GM12878 (cell line): ENCODE data around the gene AKAP13. TPM values are rescaled to one million over a fixed set of nuclear protein-coding genes. Genes with fewer than 3 reads are reported as not detected.

Experiments
- ATF7 ChIP-seq: fragments of 450-650 bp; IDR thresholded peaks from 2 replicates; pipeline ENCODE4 v1.6.1; 2016; ENCODE audit warnings: low read depth, mild to moderate bottlenecking
- CHD4 ChIP-seq: fragments of 200-600 bp; sonication (generic); IDR thresholded peaks from 2 replicates; pipeline ENCODE4 v1.6.1; 2016; ENCODE audit warnings: mild to moderate bottlenecking
- EP300 ChIP-seq, 2 experiments: fragments of 150-350 bp in 1 of 2; IDR thresholded peaks; 2 replicates each; pipeline ENCODE4 v1.6.1; 2011 to 2012; ENCODE audit warnings: low read depth in 2 of 2, low read length in 2 of 2, borderline replicate concordance in 1 of 2, improper control_type of control experiment in 1 of 2, inconsistent platforms in 1 of 2; ENCODE audit not compliant: control insufficient read depth in 1 of 2
- FOS ChIP-seq: IDR thresholded peaks from 3 replicates; pipeline ENCODE4 v1.6.1; 2011; ENCODE audit warnings: borderline replicate concordance; ENCODE audit not compliant: insufficient read length; ENCODE audit errors: extremely low read depth
- HCFC1 ChIP-seq: fragments of 150-350 bp; IDR thresholded peaks from 2 replicates; pipeline ENCODE4 v1.6.1; 2014; ENCODE audit warnings: low read length
- HDAC6 ChIP-seq: fragments of 200-600 bp; sonication (generic); IDR thresholded peaks from one replicate; pipeline ENCODE4 v1.8.0; 2017; ENCODE audit warnings: antibody characterized with exemption; ENCODE audit not compliant: unreplicated experiment
- IRF4 ChIP-seq: IDR thresholded peaks from 2 replicates; pipeline ENCODE4 v1.6.1; 2011; ENCODE audit warnings: low read depth, low read length
- JUND ChIP-seq: IDR thresholded peaks from 2 replicates; pipeline ENCODE4 v1.6.1; 2012; ENCODE audit warnings: low read depth, mild to moderate bottlenecking, low read length, improper control_type of control experiment, moderate library complexity
- KDM1A ChIP-seq: fragments of 200-600 bp; sonication (generic); IDR thresholded peaks from 2 replicates; pipeline ENCODE4 v1.6.1; 2016; ENCODE audit warnings: borderline replicate concordance
- KLF5 ChIP-seq: fragments of 450-650 bp; IDR thresholded peaks from 2 replicates; pipeline ENCODE4 v1.6.1; 2014; ENCODE audit warnings: mild to moderate bottlenecking; ENCODE audit not compliant: partially characterized antibody
- MXI1 ChIP-seq: fragments of 150-350 bp; IDR thresholded peaks from 2 replicates; pipeline ENCODE4 v1.6.1; 2011; ENCODE audit warnings: low read depth, mild to moderate bottlenecking, inconsistent platforms, low read length, improper control_type of control experiment
- NR2C2 ChIP-seq: IDR thresholded peaks from 2 replicates; pipeline ENCODE4 v1.6.1; 2011; ENCODE audit warnings: borderline replicate concordance, low read depth; ENCODE audit not compliant: control insufficient read depth, insufficient read length
- RFX5 ChIP-seq: IDR thresholded peaks from 2 replicates; pipeline ENCODE4 v1.6.1; 2011; ENCODE audit warnings: low read depth, low read length, improper control_type of control experiment
- SMC3 ChIP-seq: IDR thresholded peaks from 2 replicates; pipeline ENCODE4 v1.6.1; 2011; ENCODE audit warnings: low read length, improper control_type of control experiment, borderline replicate concordance
- SRF ChIP-seq, 2 experiments: IDR thresholded peaks; 2 replicates each; pipeline ENCODE4 v1.6.1; 2011; ENCODE audit warnings: low read depth in 2 of 2, low read length in 2 of 2, mild to moderate bottlenecking in 1 of 2, moderate library complexity in 1 of 2
- TBL1XR1 ChIP-seq: IDR thresholded peaks from 2 replicates; pipeline ENCODE4 v1.6.1; 2012; ENCODE audit warnings: low read depth, low read length, improper control_type of control experiment
- YY1 ChIP-seq: IDR thresholded peaks from 2 replicates; pipeline ENCODE4 v1.6.1; 2011; ENCODE audit warnings: low read depth, mild to moderate bottlenecking, low read length
- ZNF622 ChIP-seq: fragments of 450-650 bp; IDR thresholded peaks from 2 replicates; pipeline ENCODE4 v1.6.1; 2017; ENCODE audit warnings: mild to moderate bottlenecking, inconsistent platforms
- polyA plus RNA-seq, 11 experiments: library from polyadenylated mRNA; depleted of rRNA in 4 of 11; unstranded in 6 of 11; stranded (reverse) in 5 of 11; fragments of >200 nt; fragmentation: Nextera tagmentation in 4 of 11; fragmentation: Illumina TruSeq in 1 of 11; extraction: Ambion mirVana in 4 of 11; extraction: Trizol in 1 of 11; gene quantifications; 1 replicate in 1 of 11; 2 replicates in 10 of 11; pipeline versions ENCODE4 v1.2.1 to v1.2.3, GENCODE V29; 2011 to 2016; ENCODE audit warnings: inconsistent platforms in 2 of 11, missing spikeins in 2 of 11, low read depth in 1 of 11
- total RNA-seq, 4 experiments: library from RNA; depleted of rRNA in 3 of 4; stranded (reverse); fragments of >200 nt in 3 of 4; fragmentation: Illumina TruSeq in 1 of 4; extraction: Trizol in 1 of 4; gene quantifications; 2 replicates each; pipeline versions ENCODE4 v1.2.1 to v1.2.3, GENCODE V29; 2013 to 2021
- TF ChIP-seq, protein P1 (sequence below): fragments of 450-650 bp; formaldehyde crosslinking; IDR thresholded peaks from 2 replicates; pipeline ENCODE4 v1.4.0; 2020; ENCODE audit warnings: mild to moderate bottlenecking, moderate library complexity
- TF ChIP-seq, protein P2 (sequence below): fragments of 450-650 bp; IDR thresholded peaks from 2 replicates; pipeline ENCODE4 v1.6.1; 2016; ENCODE audit warnings: mild to moderate bottlenecking
- TF ChIP-seq, protein P3 (sequence below): IDR thresholded peaks from 2 replicates; pipeline ENCODE4 v1.6.1; 2012; ENCODE audit warnings: low read depth, low read length, improper control_type of control experiment
- TF ChIP-seq, protein P4 (sequence below): fragments of 450-650 bp; IDR thresholded peaks from 2 replicates; pipeline ENCODE4 v1.6.1; 2016; ENCODE audit warnings: mild to moderate bottlenecking, moderate library complexity, borderline replicate concordance

Gene AKAP13
- total and polyA plus RNA-seq, 10 of the 15 experiments (the other 5 are each of a cell fraction or from before 2014, with no cell fraction given) = 14.4 to 74.9 (median 55.1) TPM

DNA sequence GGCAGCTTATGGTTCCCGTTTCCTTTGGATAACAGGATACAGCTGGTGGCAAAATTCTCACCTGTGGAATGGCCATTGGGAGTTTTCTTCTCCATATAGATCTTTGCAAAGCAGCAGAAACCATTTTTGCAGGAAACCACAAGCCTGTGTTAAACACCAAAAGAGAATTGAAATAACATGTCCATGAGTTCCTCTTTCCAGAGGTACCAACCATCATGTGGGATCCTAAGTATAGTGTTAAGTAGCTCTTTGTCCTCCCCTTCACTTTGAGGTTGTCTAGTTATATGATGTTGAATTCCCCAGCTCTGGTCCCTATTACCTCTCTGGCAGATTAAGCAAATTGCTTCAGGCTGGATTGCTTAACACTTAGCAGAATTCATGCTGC lies 94.9 kb downstream of the AKAP13 start (continued):
- TF ChIP-seq, protein P1, sequence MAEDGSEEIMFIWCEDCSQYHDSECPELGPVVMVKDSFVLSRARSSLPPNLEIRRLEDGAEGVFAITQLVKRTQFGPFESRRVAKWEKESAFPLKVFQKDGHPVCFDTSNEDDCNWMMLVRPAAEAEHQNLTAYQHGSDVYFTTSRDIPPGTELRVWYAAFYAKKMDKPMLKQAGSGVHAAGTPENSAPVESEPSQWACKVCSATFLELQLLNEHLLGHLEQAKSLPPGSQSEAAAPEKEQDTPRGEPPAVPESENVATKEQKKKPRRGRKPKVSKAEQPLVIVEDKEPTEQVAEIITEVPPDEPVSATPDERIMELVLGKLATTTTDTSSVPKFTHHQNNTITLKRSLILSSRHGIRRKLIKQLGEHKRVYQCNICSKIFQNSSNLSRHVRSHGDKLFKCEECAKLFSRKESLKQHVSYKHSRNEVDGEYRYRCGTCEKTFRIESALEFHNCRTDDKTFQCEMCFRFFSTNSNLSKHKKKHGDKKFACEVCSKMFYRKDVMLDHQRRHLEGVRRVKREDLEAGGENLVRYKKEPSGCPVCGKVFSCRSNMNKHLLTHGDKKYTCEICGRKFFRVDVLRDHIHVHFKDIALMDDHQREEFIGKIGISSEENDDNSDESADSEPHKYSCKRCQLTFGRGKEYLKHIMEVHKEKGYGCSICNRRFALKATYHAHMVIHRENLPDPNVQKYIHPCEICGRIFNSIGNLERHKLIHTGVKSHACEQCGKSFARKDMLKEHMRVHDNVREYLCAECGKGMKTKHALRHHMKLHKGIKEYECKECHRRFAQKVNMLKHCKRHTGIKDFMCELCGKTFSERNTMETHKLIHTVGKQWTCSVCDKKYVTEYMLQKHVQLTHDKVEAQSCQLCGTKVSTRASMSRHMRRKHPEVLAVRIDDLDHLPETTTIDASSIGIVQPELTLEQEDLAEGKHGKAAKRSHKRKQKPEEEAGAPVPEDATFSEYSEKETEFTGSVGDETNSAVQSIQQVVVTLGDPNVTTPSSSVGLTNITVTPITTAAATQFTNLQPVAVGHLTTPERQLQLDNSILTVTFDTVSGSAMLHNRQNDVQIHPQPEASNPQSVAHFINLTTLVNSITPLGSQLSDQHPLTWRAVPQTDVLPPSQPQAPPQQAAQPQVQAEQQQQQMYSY (CRISPR knock-in tag) = no peak
- TF ChIP-seq, protein P2, sequence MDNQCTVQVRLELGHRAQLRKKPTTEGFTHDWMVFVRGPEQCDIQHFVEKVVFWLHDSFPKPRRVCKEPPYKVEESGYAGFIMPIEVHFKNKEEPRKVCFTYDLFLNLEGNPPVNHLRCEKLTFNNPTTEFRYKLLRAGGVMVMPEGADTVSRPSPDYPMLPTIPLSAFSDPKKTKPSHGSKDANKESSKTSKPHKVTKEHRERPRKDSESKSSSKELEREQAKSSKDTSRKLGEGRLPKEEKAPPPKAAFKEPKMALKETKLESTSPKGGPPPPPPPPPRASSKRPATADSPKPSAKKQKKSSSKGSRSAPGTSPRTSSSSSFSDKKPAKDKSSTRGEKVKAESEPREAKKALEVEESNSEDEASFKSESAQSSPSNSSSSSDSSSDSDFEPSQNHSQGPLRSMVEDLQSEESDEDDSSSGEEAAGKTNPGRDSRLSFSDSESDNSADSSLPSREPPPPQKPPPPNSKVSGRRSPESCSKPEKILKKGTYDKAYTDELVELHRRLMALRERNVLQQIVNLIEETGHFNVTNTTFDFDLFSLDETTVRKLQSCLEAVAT = peak; percentile 67
- TF ChIP-seq RFX5 (no peak), HDAC6 (no peak), KLF5 (no peak), KDM1A (0 out of 2 replicates have a peak, but pooled peaks have one; percentile 20), CHD4 (no peak), HCFC1 (no peak), EP300 (IDR thresholded peaks at IDR 0.05; ENCODE audit: borderline replicate concordance in 1 of 2, control insufficient read depth in 1 of 2, low read depth in 2 of 2, low read length in 2 of 2) (peak; percentile 26 to 44; a peak in 1 of 4 replicates), IRF4 (no peak), MXI1 (no peak), NR2C2 (no peak), ZNF622 (no peak), SRF (IDR thresholded peaks at IDR 0.05; ENCODE audit: low read depth in 2 of 2, low read length in 2 of 2) (no peak), ATF7 (no peak), SMC3 (0 out of 2 replicates have a peak, but pooled peaks have one; percentile 11), FOS (no peak), TBL1XR1 (peak; percentile 35; the same call in 1 of the 2 replicates), YY1 (no peak), JUND (no peak)
- TF ChIP-seq, protein P3, sequence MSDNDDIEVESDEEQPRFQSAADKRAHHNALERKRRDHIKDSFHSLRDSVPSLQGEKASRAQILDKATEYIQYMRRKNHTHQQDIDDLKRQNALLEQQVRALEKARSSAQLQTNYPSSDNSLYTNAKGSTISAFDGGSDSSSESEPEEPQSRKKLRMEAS = no peak
- TF ChIP-seq, protein P4, sequence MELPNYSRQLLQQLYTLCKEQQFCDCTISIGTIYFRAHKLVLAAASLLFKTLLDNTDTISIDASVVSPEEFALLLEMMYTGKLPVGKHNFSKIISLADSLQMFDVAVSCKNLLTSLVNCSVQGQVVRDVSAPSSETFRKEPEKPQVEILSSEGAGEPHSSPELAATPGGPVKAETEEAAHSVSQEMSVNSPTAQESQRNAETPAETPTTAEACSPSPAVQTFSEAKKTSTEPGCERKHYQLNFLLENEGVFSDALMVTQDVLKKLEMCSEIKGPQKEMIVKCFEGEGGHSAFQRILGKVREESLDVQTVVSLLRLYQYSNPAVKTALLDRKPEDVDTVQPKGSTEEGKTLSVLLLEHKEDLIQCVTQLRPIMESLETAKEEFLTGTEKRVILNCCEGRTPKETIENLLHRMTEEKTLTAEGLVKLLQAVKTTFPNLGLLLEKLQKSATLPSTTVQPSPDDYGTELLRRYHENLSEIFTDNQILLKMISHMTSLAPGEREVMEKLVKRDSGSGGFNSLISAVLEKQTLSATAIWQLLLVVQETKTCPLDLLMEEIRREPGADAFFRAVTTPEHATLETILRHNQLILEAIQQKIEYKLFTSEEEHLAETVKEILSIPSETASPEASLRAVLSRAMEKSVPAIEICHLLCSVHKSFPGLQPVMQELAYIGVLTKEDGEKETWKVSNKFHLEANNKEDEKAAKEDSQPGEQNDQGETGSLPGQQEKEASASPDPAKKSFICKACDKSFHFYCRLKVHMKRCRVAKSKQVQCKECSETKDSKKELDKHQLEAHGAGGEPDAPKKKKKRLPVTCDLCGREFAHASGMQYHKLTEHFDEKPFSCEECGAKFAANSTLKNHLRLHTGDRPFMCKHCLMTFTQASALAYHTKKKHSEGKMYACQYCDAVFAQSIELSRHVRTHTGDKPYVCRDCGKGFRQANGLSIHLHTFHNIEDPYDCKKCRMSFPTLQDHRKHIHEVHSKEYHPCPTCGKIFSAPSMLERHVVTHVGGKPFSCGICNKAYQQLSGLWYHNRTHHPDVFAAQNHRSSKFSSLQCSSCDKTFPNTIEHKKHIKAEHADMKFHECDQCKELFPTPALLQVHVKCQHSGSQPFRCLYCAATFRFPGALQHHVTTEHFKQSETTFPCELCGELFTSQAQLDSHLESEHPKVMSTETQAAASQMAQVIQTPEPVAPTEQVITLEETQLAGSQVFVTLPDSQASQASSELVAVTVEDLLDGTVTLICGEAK = no peak
